Measurements from ENCODE around the gene NINJ2.

Gene NINJ2

DNA sequence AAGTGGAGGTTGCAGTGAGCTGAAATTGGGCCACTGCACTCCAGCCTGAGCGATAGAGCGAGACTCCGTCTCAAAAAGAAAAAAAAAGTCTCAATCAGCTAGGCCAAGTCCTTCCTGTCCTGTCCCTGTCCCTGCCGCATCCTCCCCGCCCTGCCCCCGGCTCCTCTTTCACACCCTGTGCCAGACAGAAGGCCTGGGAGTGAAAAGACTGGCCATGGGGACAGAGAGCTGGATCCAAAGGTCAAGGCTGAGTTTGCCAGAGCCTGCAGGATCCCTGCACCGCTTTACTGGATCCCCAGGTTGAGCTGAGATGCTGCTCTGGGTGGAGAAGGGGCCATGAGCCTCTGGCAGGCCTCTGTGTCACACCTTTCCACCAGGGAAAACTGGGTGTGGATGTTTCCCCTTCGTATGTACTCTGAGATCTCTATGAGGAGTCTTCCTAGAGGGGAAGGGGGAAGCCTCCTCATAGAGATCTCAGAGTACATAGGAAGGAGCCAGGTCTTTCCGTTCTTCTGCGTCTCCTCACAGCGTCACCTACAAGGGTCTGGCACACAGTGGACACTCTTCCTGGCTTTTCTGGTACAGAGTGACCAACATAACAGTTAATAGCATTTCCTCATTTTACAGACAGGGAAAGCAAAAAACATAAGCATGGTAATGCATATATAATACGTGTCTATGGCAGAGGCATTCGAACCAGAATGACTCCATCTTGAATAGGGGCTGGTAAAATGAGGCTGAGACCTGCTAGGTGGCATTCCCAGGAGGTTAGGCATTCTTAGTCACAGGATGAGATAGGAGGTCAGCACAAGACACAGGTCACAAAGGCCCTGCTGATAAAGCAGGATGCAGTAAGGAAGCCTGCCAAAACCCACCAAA lies 35.1 kb downstream of the NINJ2 start:
- POLR2A ChIA-PET, result no interaction called here
- DNase-seq (ENCODE audit: extremely low spot score), result no peak
- TF ChIP-seq, protein P1, sequence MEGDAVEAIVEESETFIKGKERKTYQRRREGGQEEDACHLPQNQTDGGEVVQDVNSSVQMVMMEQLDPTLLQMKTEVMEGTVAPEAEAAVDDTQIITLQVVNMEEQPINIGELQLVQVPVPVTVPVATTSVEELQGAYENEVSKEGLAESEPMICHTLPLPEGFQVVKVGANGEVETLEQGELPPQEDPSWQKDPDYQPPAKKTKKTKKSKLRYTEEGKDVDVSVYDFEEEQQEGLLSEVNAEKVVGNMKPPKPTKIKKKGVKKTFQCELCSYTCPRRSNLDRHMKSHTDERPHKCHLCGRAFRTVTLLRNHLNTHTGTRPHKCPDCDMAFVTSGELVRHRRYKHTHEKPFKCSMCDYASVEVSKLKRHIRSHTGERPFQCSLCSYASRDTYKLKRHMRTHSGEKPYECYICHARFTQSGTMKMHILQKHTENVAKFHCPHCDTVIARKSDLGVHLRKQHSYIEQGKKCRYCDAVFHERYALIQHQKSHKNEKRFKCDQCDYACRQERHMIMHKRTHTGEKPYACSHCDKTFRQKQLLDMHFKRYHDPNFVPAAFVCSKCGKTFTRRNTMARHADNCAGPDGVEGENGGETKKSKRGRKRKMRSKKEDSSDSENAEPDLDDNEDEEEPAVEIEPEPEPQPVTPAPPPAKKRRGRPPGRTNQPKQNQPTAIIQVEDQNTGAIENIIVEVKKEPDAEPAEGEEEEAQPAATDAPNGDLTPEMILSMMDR (IDR thresholded peaks at IDR 0.05; ENCODE audit: control extremely low read depth, extremely low read depth, low read depth, missing control alignments), result no peak
- CTCF ChIA-PET, result interaction anchor here (0.7 to 2.3 kb wide), 6 partner anchors 11 to 123 kb away, joined by 3 to 9 read pairs (median 4); no protein-coding TSS in a partner anchor

DNA sequence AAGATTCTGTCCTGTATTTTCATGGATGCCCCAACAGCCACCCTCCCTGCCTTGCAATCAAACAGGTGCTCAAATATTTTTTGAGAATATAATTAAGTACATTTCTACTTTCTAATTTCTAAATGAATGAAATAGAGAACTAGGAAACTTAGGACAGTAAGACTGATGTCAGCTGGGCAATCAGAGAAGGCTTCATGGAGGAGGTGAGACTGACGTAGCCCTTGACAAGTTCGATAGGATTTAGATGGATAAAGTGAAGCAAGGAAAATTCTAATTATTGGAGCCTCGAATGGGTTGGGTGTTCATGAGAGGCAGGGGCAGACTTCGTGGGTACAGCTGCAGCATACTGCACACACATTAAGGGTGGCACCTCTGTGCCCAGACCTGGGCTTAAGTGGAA lies 36.0 kb downstream of the NINJ2 start:
- TF ChIP-seq, protein P1 (IDR thresholded peaks at IDR 0.05; ENCODE audit: control extremely low read depth, extremely low read depth, low read depth, missing control alignments), result no peak
- ChIA-PET POLR2A (no interaction called here), CTCF (interaction anchor here (0.7 to 2.3 kb wide), 10 partner anchors 10 to 322 kb away, joined by 3 to 9 read pairs (median 3); partner anchors contain the start of gene RAD52)
- DNase-seq (ENCODE audit: extremely low spot score), result no peak

DNA sequence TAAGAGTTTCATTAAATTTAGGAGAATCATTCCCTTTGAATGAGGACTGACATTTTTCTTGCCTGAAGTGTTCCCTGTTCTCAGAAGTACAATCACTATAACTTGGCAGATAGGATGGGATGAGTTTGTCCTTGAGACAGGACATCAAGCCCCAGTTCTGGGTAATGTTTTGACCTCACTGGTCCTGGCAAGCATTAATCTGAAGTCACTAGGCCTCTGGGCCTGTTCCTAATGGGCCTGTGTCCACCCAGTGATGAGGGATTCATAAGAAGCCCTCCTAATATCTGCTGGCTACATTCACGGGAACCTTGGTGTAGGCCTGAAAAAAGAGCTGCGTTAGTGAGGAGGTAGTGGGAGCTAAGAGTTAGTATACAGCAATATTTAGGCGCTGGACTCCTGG lies 37.2 kb downstream of the NINJ2 start:
- ChIA-PET POLR2A (no interaction called here), CTCF (interaction anchor here (1.0 to 2.8 kb wide), 6 partner anchors 11 to 323 kb away, joined by 3 to 15 read pairs (median 5); partner anchors contain the start of gene RAD52)
- no peak for DNase-seq (ENCODE audit: extremely low spot score)
- TF ChIP-seq, protein P1 (IDR thresholded peaks at IDR 0.05; ENCODE audit: control extremely low read depth, extremely low read depth, low read depth, missing control alignments), result no peak

DNA sequence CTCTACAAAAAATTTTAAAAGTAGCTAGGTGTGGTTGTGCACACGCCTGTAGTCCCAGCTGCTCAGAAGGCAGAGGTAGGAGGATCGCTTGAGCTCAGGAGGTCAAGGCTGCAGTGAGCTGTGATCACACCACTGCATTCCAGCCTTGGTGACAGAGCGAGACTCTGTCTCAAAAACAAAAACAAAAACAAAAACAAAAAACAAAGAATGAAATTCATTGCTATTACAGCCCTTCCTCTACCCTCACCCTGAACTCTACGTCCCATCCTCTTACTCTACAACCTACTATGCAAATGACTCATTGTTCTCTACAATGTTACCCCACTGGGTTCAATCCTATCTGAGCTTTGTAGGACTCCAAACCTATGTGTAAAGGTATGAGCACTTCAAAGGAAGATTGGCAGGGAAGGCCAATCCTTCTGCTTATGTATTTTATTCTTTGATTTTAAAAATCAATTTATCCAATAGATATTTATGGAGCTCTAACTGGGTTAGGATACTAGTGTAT lies 39.3 kb downstream of the NINJ2 start:
- no peak for DNase-seq (ENCODE audit: extremely low spot score)
- ChIA-PET POLR2A (no interaction called here), CTCF (interaction anchor here (0.8 to 2.8 kb wide), 6 partner anchors 9 to 191 kb away, joined by 3 to 15 read pairs (median 4); no protein-coding TSS in a partner anchor)
- TF ChIP-seq, protein P1 (IDR thresholded peaks at IDR 0.05; ENCODE audit: control extremely low read depth, extremely low read depth, low read depth, missing control alignments), result no peak

DNA sequence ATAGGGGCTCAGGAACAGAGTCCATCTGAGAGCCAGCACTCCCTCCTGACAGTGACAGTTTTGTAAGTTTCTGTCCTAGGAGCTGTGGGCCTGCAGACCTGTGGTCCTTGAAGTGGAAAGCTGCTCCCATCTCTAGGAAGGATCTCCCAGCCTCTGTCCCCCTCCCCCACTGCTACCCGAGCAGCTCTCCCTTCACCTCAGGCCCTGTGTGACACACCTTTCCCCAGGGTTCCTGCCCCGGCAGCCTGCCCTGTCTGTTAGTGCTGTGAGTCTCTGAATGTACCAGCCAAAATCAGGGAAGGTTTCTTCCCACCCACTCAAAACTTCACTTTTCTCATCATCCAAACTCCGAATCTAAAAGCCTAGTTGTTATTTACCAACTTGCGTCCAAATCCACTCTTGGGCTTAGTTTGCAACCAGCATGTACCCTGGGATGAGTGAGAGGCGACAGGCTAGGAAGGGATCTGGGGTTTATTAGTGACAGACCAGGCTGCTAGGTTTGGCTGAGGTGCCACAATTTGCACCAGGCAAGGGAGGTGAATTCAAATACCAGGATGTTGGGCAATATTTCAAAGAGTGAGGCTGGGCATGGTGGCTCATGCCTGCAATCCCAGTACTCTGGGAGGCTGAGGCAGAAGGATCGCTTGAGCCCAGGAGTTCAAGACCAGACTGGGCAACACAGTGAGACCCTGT lies 39.9 kb downstream of the NINJ2 start:
- DNase-seq (ENCODE audit: extremely low spot score), result no peak
- ChIA-PET CTCF (interaction anchor here (0.7 to 2.8 kb wide), 9 partner anchors 8 to 326 kb away, joined by 3 to 15 read pairs (median 4); partner anchors contain the start of gene RAD52), POLR2A (no interaction called here)

More for the DNA sequence above, 39.9 kb downstream of the NINJ2 start:
- TF ChIP-seq, protein P1 (IDR thresholded peaks at IDR 0.05; ENCODE audit: control extremely low read depth, extremely low read depth, low read depth, missing control alignments), result no peak
